Caco-2 (cell line): ENCODE data around the gene CDHR1. TPM values are rescaled to one million over a fixed set of nuclear protein-coding genes. Genes with fewer than 3 reads are reported as not detected.
"Not testable (repeated sequence)": the region's sequence is repeated elsewhere in the genome, so short reads cannot be mapped to it uniquely, and the experiment has no call there.

Experiments
- BruUV-seq: library from RNA; stranded (reverse); fragments of 400-500 nt; replicated peaks from 2 replicates; lab custom pipeline; 2021; lab: Mats Ljungman, UMichigan
- CTCF ChIA-PET: fragments of 300-600 bp; sonication (Branson Sonifier 250); formaldehyde crosslinking; loops from one replicate; lab custom pipeline; 2022; ENCODE audit warnings: antibody characterized with exemption; lab: Charles Lee
- POLR2A ChIA-PET: fragments of 300-600 bp; sonication (Branson Sonifier 250); formaldehyde crosslinking; loops from one replicate; lab custom pipeline; 2022; ENCODE audit warnings: antibody characterized with exemption; lab: Charles Lee
- DNase-seq, 2 experiments: peaks; one replicate each; pipeline versions ENCODE4 v3.0.0 to v3.0.0-alpha.2; 2020 to 2022
- H3K27me3 ChIP-seq: replicated peaks from 2 replicates; pipeline ENCODE4 v1.6.0; 2011; ENCODE audit warnings: low read length; ENCODE audit not compliant: control insufficient read depth, insufficient read depth
- H3K36me3 ChIP-seq: 2 replicates; pipeline ENCODE4 v1.5.1; 2011; ENCODE audit warnings: low read length; ENCODE audit not compliant: control insufficient read depth, insufficient read depth
- H3K4me1 ChIP-seq: fragments of 250-450 bp; sonication (Bioruptor Pico); 2 replicates; pipeline ENCODE4 v1.5.1; 2020; ENCODE audit warnings: mild to moderate bottlenecking
- H3K4me3 ChIP-seq: 2 replicates; pipeline ENCODE4 v1.5.1; 2011; ENCODE audit warnings: low read depth, mild to moderate bottlenecking, control low read depth, low read length
- H3K9me3 ChIP-seq: fragments of 250-450 bp; sonication (Bioruptor Pico); 2 replicates; pipeline ENCODE4 v1.5.1; 2020; ENCODE audit warnings: mild to moderate bottlenecking, moderate library complexity
- H3K27ac Mint-ChIP-seq: one replicate; pipeline ENCODE4 v1.8.0; 2022; ENCODE audit warnings: mixed read lengths; ENCODE audit not compliant: unreplicated experiment
- H3K27me3 Mint-ChIP-seq: one replicate; pipeline ENCODE4 v1.8.0; 2022; ENCODE audit warnings: mixed read lengths; ENCODE audit not compliant: insufficient read depth, unreplicated experiment
- H3K36me3 Mint-ChIP-seq: one replicate; pipeline ENCODE4 v1.8.0; 2022; ENCODE audit warnings: mild to moderate bottlenecking, mixed read lengths; ENCODE audit not compliant: insufficient read depth, unreplicated experiment
- H3K4me1 Mint-ChIP-seq: one replicate; pipeline ENCODE4 v1.8.0; 2022; ENCODE audit warnings: low read depth, mixed read lengths; ENCODE audit not compliant: unreplicated experiment
- H3K4me3 Mint-ChIP-seq: one replicate; pipeline ENCODE4 v1.8.0; 2022; ENCODE audit warnings: mild to moderate bottlenecking, moderate library complexity, mixed read lengths; ENCODE audit not compliant: unreplicated experiment
- H3K9me3 Mint-ChIP-seq: one replicate; pipeline ENCODE4 v1.8.0; 2022; ENCODE audit warnings: mixed read lengths; ENCODE audit not compliant: unreplicated experiment
- CTCF ChIP-seq, 2 experiments: fragments of 200-600 bp in 1 of 2; IDR thresholded peaks; 1 replicate in 1 of 2; 2 replicates in 1 of 2; pipeline versions ENCODE4 v1.5.1 to v1.8.0; 2011 to 2022; ENCODE audit warnings: antibody characterized with exemption in 1 of 2, control low read depth in 1 of 2, inconsistent platforms in 1 of 2, low read depth in 1 of 2, low read length in 1 of 2, mild to moderate bottlenecking in 1 of 2, moderate library complexity in 1 of 2; ENCODE audit not compliant: insufficient read depth in 1 of 2, severe bottlenecking in 1 of 2, unreplicated experiment in 1 of 2
- intact Hi-C: fragments of 100-400 bp; cut with micrococcal nuclease; formaldehyde crosslinking; loops from one replicate; pipeline ENCODE4 v1.10.0; 2022; ENCODE audit not compliant: unreplicated experiment
- total RNA-seq: library from RNA; stranded (reverse); gene quantifications from 2 replicates; pipeline ENCODE4 v1.2.3, GENCODE V29; 2022

Gene CDHR1
- total RNA-seq, 1 experiment from 2014 or later, result not detected

GRCh38 chr10:84171237-84171636, 23.1 kb upstream of the CDHR1 start:
- H3K36me3 ChIP-seq, H3K4me3 ChIP-seq, H3K27me3 Mint-ChIP-seq, POLR2A ChIA-PET, H3K4me1 ChIP-seq, H3K9me3 Mint-ChIP-seq, H3K27ac Mint-ChIP-seq, H3K4me1 Mint-ChIP-seq, H3K36me3 Mint-ChIP-seq, intact Hi-C loops, H3K4me3 Mint-ChIP-seq, H3K27me3 ChIP-seq, DNase-seq, BruUV-seq, H3K9me3 ChIP-seq, CTCF ChIA-PET: not testable (repeated sequence)

- H3K27ac Mint-ChIP-seq, BruUV-seq, H3K36me3 ChIP-seq, H3K4me1 Mint-ChIP-seq, POLR2A ChIA-PET, intact Hi-C loops, H3K4me3 ChIP-seq, H3K9me3 ChIP-seq, H3K36me3 Mint-ChIP-seq, H3K27me3 Mint-ChIP-seq, H3K4me1 ChIP-seq, H3K9me3 Mint-ChIP-seq, H3K27me3 ChIP-seq, H3K4me3 Mint-ChIP-seq, DNase-seq, CTCF ChIA-PET: not testable (repeated sequence)
Observed at GRCh38 chr10:84171700-84172466, 22.5 kb upstream of the CDHR1 start.

DNA sequence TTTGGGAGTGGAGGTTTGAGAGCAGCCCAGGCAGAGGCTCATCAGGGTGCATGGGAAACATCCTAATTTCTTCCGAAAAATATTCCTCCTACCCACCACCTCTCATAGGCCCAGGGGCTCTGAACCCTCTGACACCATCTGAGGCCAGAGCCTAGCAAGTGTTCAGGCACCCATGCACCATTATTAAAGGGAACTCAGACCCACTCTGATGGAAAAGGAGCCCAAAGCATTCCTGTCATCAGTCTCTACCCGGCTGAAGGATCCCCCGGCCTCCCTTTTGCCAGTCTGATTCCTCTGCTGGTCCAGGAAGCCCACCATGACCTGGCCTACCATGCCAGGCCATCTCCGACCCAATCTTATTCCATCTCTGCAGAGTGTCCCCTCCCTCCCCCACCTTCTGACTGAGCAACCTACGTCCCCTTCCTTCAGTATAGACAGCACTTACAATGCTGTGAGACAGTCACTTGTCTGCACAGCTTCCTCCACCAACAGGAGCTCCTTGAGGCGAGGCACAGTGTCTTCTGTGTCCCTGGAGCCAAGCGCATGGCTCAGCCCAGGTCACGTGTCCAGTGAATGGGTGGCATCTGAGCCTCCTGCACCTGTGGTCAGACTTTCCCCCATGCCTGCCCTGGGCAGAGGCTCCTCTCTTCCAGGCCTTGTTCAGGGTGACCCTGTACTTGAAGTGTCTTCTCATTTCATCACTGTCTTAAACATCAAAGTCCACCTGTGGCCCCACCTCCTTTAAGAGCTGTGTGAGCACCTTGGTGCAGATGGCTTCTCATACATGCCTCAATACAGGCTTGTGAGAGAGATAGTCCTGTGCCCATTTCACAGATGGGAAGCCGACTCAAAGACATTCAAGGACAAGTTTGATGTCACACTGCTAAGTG, 21.6 kb upstream of the CDHR1 start:
- H3K27me3 ChIP-seq, result no peaks in the 10 kb centered on the region
- BruUV-seq, result no TSS peak
- no peak overlapping the region for H3K27ac Mint-ChIP-seq
- intact Hi-C loops, result no loop called here
- no peak overlapping the region for H3K4me3 ChIP-seq
- no peaks in the 10 kb centered on the region for H3K36me3 ChIP-seq
- H3K9me3 ChIP-seq, result no peaks in the 10 kb centered on the region
- H3K4me3 Mint-ChIP-seq, result no peak overlapping the region
- H3K4me1 ChIP-seq, result no peaks in the 10 kb centered on the region
- no peak for DNase-seq
- peaks cover 4% of the 10 kb centered on the region for H3K27me3 Mint-ChIP-seq
- CTCF ChIA-PET, result no interaction called here
- POLR2A ChIA-PET, result no interaction called here
- no peak for TF ChIP-seq CTCF (IDR thresholded peaks at IDR 0.05; ENCODE audit: insufficient read depth in 1 of 2, low read depth in 1 of 2, low read length in 1 of 2, severe bottlenecking in 1 of 2, unreplicated experiment in 1 of 2)
- no peaks in the 10 kb centered on the region for H3K9me3 Mint-ChIP-seq
- H3K36me3 Mint-ChIP-seq, result no peaks in the 10 kb centered on the region
- no peaks in the 10 kb centered on the region for H3K4me1 Mint-ChIP-seq

DNA sequence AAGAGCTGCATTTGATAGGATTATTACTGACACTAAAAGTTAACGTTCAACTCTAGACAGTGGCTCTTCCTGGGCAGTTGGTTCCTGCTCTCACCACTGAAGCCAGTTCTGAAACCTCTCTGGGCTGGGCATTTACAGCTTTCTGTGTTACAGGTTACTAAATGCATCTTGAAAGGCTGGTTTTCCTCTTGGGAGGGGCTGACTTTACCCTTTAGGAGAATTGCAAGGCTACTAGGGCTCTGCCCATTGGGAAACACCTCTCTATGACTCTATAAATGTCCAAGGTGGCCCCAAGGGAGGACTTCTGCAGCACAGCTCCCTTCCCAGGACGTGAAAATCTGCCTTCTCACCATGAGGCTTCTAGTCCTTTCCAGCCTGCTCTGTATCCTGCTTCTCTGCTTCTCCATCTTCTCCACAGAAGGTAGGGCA, 20.8 kb upstream of the CDHR1 start, which contains the start of gene GPR15LG:
Gene GPR15LG (plus strand): TSS at position 301 of the 429 bp plus-strand sequence. CDS start 51 bp downstream, at position 352.
- H3K4me1 Mint-ChIP-seq, result no peaks in the 10 kb centered on the region
- Histone ChIP-seq H3K4me1 (no peaks in the 10 kb centered on the region), H3K27me3 (no peaks in the 10 kb centered on the region), H3K36me3 (no peaks in the 10 kb centered on the region), H3K4me3 (no peak within 1 kb of the TSS), H3K9me3 (no peaks in the 10 kb centered on the region)
- no peak within 1 kb of the TSS for H3K27ac Mint-ChIP-seq
- ChIA-PET CTCF (no interaction called here), POLR2A (no interaction called here)
- intact Hi-C loops, result no loop called here
- peaks cover 4% of the 10 kb centered on the region for H3K27me3 Mint-ChIP-seq
- no peak within 1 kb of the TSS for H3K4me3 Mint-ChIP-seq
- DNase-seq, result no peak
- H3K36me3 Mint-ChIP-seq, result no peaks in the 10 kb centered on the region
- no peak for TF ChIP-seq CTCF (IDR thresholded peaks at IDR 0.05; ENCODE audit: insufficient read depth in 1 of 2, low read depth in 1 of 2, low read length in 1 of 2, severe bottlenecking in 1 of 2, unreplicated experiment in 1 of 2)
- H3K9me3 Mint-ChIP-seq, result no peaks in the 10 kb centered on the region
- no TSS peak for BruUV-seq
